Esophagus muscularis mucosa (tissue), 3 donors: ENCODE measurements around the gene SMOC1.

ENCODE experiments used
- POLR2A ChIP-seq: fragments of 450-650 bp; IDR thresholded peaks from one replicate; pipeline ENCODE4 v1.6.1; 2017; ENCODE audit warnings: antibody characterized with exemption, moderate library complexity, mild to moderate bottlenecking, low read depth
- POLR2AphosphoS5 ChIP-seq, 2 donors: sonication (generic); formaldehyde crosslinking; IDR thresholded peaks; one replicate each; pipeline ENCODE4 v1.6.1; 2017; ENCODE audit warnings: antibody characterized with exemption in 2 of 2
- TF ChIP-seq, protein P1 (sequence below), 3 experiments: fragments of 200-600 bp in 2 of 3; fragments of 450-650 bp in 1 of 3; sonication (generic) in 2 of 3; IDR thresholded peaks; one replicate each; pipeline ENCODE4 v1.5.1; 2017 to 2019; ENCODE audit warnings: antibody characterized with exemption in 3 of 3, mild to moderate bottlenecking in 2 of 3, moderate library complexity in 1 of 3

DNA sequence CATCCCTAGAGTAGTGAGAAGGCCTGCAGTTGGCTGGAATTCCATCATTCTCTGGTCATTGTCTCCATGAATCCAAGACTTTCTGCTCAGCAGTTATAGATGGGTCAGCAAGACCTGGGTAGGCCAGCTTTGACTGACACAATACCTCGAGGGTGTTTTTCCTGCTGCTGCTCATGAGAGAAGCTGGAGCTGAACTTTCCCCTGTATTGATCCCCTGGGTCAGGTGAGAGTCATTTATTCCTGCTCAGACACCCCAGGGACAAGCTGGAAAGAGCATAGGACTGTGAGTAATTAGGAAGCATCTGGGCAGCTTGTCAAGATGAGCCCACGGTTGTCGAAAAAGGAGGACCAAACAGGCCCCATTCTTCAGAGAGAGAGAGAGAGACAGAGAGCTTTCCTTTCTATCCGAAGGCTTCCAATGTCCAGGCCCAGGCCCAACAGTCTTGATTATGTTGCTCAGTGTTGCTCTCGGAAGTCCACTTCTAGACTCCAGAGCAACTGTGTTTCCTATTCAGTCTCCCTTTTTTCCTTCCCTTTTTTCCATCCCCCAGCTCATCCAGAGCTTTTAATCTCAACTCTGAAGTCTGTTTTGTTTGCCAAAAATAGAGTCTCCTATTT lies 178.4 kb downstream of the SMOC1 start:
- TF ChIP-seq, protein P1, sequence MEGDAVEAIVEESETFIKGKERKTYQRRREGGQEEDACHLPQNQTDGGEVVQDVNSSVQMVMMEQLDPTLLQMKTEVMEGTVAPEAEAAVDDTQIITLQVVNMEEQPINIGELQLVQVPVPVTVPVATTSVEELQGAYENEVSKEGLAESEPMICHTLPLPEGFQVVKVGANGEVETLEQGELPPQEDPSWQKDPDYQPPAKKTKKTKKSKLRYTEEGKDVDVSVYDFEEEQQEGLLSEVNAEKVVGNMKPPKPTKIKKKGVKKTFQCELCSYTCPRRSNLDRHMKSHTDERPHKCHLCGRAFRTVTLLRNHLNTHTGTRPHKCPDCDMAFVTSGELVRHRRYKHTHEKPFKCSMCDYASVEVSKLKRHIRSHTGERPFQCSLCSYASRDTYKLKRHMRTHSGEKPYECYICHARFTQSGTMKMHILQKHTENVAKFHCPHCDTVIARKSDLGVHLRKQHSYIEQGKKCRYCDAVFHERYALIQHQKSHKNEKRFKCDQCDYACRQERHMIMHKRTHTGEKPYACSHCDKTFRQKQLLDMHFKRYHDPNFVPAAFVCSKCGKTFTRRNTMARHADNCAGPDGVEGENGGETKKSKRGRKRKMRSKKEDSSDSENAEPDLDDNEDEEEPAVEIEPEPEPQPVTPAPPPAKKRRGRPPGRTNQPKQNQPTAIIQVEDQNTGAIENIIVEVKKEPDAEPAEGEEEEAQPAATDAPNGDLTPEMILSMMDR (IDR thresholded peaks at IDR 0.05): no peak
- TF ChIP-seq POLR2AphosphoS5 (IDR thresholded peaks at IDR 0.05) (no peak), POLR2A (no peak)
